A673 (cell line): ENCODE measurements around the gene MEX3C.

Experiments used
- CTCF ChIP-seq: fragments of 300-800, 200-600 bp; sonication (generic); conservative IDR thresholded peaks from 2 replicates; pipeline ENCODE4 v1.5.1; 2017; ENCODE audit warnings: low read depth, mild to moderate bottlenecking, antibody characterized with exemption, low read length, moderate library complexity, mixed read lengths
- EZH2 ChIP-seq: fragments of 200-600 bp; sonication (generic); IDR thresholded peaks from 2 replicates; pipeline ENCODE4 v1.6.1; 2017; ENCODE audit warnings: borderline replicate concordance, low read depth, mild to moderate bottlenecking, mixed read lengths, antibody characterized with exemption, low read length; ENCODE audit not compliant: poor library complexity, severe bottlenecking

GRCh38 chr18:51151568-51152511, 45.6 kb downstream of the MEX3C start:
- TF ChIP-seq CTCF (no peak), EZH2 (no peak)
